RKO (cell line): ENCODE results near the gene ZNF213.
"Not testable (repeated sequence)": the region's sequence is repeated elsewhere in the genome, so short reads cannot be mapped to it uniquely, and the experiment has no call there.

ENCODE experiments used
- DNase-seq: peaks from one replicate; pipeline ENCODE4 v3.0.0-alpha.2; 2016; ENCODE audit warnings: low spot score

The ZNF213 gene

DNA sequence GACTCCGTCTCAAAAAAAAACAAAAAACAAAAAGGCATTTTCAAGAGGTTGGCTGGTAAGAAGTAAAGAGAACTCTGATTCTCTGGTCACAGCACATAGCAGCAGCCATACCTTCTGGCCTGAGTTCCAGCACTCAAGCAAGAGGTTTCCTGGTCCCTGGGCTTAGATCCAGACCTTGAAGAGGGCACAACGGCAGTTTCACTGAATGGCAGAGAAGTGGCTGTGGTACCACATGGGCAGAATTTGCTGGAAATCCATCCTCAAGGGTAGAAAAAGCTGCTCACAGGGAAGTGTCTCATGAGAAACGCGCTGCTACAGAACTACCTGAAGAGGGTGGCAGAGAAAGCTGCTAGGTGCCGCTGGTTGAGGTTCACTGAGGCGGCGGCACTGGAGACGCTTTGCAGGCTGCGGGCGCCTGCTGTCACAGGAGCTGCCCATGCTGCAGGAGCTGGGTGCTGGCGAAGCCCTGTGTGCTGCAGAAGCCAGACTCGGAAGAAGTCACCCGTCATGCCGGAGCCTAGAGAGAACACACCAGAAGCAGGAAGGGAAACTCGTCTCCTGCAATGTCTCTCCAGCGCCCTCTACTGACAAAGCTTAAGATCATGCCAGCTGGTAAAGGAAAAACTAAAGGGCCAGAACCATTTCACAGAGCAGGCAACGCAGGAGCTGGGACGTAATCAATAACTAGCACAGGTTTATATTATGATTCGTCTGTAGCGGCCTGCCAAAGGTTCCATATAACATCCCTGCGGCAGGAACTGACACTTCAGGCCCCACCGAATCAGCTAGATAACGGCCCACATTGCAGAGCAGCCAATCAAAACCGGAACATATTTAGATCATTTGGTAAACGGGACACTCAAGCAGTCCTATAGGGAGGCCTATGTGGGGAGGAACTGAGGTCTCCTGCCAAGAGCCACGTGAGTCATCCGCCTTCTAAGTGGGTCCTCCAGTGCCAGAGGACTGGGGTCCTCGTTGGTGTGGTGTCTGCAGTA lies 5.4 kb upstream of the ZNF213 start:
- peak; percentile 92 for DNase-seq

DNA sequence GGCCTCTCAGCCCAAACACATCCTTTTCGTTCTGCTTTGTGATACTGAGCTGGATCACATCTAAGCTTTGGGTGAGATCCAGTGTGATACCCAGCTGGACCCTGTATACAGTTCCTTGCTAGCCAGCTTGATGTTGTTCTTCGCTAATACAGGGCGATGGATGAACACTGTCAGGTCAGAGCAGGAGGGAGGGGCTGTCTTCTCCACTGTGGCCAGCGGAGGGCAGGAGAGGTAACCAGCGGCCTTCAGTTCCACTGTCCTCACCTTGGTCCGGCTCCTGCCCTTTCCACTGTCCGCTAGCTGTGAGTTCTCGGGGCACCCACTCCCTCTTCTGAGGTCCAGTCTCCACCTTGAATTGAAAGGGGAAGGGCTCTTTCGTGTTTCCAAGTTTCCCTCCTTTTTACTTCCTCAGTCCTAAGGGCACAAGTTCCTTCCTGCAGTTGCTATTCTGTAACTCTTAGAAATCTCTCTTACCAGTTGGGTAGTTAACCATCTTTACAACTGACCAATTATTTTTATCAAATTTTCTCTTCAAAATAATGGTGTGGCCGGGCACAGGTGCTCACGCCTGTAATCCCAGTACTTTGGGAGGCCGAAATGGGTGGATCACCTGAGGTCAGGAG lies 3.0 kb upstream of the ZNF213 start:
- DNase-seq: peak; percentile 70

DNA sequence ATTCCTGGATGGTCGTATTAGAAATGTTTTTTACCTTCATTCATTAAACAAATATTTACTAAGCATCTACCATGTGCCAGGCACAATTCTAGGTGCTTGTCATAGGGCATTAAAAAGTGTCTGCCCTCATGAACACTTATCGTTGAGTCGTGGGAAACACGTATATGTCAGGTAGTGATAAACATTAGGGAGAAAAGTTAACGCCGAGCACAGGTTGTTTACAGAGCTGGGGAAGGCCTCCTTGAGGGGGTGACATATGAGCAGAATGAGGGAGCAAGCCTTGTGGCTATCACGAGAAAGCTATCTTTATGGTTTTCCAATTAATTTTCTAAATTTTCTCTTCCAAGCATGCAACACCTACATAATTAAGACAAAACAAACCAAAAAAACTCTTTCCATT lies 985 bp upstream of the ZNF213 start:
- DNase-seq: no peak

DNA sequence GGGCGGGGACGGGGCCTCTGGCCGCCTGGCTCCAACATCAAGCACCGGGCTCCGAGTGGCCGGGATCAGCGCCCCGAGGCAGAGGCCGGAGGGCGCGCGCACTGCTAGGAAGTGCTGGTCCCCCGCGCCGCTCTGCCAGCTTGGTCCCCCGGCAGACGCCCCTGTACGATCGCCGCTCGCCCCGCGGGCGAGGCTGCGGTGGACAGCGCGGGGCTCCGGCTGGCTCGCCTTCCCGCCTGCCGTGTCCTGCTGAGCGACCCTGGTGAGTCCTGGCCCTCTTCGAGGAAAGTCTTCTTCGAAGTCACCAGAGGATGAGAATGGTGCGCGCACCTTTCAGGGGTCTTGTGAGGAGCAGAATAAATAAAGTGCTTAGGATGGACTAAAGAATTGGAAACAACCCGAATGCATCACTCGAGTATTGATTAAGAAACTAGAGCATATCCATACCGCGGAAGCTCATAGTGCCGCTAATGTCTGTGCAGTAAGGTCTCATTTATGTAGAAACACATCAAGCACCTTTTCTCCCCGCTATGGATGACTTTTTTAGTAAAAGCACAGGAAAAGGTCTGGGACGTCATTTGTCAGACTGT lies 392 bp downstream of the ZNF213 start:
- no peak for DNase-seq

DNA sequence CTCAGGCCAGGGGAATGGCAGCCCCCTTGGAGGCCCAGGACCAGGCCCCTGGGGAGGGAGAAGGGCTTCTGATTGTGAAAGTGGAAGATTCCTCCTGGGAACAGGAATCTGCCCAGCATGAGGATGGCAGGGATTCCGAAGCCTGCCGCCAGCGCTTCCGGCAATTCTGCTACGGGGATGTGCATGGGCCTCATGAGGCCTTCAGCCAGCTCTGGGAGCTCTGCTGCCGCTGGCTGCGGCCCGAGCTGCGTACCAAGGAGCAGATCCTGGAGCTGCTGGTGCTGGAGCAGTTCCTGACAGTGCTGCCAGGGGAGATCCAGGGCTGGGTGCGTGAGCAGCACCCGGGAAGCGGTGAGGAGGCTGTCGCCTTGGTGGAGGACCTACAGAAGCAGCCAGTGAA lies 2.4 kb downstream of the ZNF213 start:
- no peak for DNase-seq

DNA sequence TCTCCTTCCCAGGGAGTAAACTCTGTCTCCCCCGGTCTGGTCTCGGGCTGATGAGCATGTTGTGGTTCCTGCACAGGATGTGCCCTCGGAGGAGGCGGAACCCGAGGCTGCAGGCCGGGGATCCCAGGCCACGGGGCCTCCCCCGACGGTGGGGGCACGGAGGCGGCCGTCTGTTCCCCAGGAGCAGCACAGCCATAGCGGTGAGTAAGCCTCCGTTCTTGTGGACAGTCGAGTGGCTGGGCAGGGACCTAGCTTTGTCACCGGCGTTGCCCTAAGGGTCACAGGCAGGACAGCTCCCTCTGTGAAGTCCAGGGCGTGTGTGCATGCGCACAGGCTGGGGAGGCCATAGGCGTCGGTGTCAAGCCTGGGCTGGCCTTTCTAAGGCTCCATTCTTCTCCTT lies 3.5 kb downstream of the ZNF213 start:
- no peak for DNase-seq

DNA sequence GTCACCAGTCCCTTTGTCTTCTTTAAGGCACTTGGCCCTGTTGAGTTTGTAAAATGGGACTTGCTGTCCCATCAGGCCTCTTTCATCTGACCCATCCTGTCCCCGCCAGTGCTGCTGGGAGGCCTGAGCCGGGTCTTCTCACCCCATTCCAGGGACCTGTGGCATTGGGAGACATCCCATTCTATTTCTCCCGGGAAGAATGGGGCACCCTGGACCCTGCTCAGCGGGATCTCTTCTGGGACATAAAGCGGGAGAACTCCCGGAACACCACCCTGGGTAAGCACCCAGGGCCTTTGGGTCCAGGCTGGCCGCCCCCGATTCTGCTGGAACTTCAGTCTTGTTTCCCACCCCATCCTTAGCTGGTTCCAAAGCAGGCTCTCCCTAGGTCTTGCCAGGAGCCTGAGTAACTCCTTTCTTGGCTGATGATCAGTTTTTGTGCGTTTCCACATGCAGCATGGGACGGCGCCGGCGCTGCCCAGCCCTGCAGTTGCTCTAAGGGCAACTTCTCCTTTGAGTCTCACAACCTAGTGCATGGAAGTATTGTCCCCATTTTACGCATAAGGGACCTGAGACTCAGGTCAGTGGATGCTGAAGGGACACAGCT lies 4.1 kb downstream of the ZNF213 start:
- no peak for DNase-seq

DNA sequence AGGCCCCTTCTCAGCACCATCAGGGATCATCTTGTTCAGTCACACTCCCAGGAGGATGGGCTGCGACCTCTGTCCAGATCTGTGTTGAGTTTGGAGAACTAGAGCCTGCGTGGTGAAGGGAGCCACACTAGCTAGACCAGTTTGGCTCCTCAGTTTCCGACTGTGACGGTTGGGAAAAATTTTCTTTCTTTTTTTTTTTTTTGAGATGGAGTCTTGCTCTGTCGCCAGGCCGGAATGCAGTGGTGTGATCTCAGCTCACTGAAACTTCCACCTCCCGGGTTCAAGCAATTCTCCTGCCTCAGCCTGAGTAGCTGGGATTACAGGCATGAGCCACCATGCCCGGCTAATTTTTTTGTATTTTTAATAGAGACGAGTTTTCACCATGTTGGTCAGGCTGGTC lies 4.7 kb downstream of the ZNF213 start:
- not testable (repeated sequence) for DNase-seq

DNA sequence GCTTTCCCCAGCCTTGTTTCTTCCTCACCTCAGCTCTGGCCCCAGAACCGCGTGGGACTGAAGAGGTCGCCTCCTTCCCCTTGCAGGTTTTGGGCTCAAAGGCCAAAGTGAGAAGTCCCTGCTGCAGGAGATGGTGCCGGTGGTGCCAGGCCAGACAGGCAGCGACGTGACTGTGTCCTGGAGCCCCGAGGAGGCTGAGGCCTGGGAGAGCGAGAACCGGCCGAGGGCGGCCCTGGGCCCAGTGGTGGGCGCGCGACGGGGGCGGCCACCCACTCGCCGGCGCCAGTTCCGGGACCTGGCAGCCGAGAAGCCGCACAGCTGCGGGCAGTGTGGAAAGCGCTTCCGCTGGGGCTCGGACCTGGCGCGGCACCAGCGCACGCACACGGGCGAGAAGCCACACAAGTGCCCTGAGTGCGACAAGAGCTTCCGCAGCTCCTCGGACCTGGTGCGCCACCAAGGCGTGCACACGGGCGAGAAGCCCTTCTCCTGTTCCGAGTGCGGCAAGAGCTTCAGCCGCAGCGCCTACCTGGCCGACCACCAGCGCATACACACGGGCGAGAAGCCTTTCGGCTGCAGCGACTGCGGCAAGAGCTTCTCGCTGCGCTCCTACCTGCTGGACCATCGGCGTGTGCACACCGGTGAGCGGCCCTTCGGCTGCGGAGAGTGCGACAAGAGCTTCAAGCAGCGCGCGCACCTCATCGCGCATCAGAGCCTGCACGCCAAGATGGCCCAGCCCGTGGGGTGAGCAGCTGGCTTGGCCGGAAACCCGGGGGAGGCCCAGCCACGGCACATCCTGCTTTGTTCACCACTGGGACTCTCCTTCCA lies 6.0 kb downstream of the ZNF213 start:
- no peak for DNase-seq

DNA sequence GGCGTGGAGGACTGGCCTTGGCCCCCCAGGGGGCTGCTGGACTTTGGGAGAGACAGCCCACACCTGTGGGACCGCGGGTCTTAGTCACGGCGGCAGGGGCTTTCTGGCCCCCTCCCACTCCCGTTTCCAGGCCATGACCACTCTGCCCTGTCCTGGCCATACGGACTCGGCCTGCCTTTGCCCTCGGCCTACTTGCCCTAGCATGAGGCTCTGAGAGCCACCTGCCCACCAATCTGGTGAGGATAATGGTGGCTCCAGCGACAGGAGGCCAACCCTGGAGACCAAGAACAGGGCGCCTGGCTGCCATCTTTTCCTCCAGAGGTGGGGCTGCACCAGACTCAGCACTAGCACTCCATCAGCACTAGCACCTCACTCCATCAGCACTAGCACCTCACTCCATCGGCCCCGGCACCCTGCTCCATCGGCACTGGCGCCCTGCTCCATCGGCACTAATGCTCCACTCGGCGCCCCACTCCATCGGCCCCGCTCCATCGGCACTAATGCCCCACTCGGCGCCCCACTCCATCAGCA lies 7.0 kb downstream of the ZNF213 start:
- DNase-seq: no peak

DNA sequence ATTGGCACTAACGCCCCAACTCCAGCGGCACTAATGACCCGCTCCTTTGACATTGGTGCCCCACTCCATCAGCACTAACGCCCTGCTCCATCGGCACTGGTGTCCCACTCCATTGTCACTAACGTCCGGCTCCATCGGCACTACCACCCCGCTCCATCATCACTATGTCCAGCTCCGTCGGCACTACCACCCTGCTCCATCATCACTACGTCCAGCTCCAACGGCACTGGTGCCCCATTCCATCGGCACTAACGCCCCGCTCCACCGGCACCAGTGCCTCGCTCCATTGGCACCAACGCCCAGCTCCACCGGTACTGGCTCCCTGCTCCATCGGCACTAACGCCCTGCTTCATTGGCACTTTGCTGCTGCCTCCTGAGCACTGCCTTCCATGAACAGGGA lies 7.5 kb downstream of the ZNF213 start:
- DNase-seq: no peak

DNA sequence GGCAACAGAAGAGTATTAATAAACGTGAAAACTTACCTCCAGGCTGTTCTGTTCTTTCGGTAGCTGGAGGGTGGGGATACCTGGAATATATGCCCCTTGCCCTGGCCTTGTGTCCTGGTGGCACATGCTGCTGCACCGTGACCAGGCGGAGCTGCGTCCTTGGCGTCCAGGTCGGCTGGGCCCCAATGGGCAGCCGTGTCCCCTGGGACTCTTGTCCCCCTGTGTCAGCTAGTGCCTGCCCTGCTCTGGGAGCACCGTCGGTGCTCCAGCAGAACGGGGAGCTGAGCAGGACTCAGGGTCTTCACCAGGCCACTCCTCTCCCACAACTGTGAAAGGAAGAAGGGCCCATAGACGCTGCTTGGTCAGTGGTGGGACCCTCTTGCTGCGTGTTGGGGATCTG lies 7.9 kb downstream of the ZNF213 start:
- DNase-seq: no peak

DNA sequence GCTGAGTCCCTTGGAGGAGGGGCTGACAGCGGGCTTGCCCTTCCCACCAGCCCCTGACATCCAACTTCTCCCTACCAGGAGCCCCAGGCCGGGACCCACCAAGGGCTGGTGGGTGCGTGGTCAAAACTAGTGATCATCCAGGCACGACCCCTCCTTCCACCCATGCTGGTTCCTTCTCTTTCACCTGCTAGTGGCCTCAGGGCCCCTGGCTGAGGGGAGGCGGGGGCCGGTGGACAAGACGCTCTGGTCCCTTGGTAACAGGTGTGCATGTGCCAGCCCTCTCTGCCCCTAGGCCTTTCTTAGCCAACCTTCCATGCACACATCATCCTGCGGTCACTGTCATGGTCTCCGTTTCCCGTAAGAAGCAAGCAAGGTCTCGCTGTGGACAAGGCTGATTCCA lies 8.4 kb downstream of the ZNF213 start:
- DNase-seq: no peak

DNA sequence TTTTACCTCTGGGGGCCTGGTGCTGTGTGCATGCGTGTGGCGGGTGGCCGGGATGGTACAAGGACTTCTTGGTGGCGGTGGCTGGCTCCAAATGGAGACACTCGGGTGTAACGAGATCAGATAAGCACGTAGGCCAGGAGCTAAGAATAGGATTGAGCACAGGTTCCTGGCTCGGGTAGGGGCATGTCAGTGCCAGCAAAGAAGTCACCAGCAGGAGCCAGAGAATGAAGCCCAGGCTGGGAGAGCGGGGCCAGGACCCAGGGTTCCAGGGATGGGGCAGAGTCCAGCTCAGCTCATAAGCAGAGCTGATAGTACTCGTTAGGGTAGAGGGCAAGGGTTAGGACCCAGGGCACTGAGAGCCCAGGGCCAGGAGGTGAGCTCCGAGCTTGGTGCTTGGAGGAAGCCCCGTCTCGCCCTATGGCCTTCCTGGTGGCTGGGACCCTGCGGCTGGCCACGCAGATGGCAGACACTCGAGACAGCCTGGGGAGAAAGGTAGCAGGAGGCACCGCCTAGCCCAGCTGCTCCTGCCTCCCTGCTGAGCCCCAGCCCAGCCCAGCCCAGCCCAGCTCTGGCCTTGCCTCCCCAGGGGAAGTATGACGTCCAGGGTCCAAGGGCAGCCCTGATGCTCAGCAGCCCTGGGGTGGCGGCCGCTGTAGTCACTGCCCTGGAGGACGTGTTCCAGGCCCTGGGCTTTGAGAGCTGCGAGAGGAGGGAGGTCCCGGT lies 8.9 kb downstream of the ZNF213 start:
- no peak for DNase-seq

DNA sequence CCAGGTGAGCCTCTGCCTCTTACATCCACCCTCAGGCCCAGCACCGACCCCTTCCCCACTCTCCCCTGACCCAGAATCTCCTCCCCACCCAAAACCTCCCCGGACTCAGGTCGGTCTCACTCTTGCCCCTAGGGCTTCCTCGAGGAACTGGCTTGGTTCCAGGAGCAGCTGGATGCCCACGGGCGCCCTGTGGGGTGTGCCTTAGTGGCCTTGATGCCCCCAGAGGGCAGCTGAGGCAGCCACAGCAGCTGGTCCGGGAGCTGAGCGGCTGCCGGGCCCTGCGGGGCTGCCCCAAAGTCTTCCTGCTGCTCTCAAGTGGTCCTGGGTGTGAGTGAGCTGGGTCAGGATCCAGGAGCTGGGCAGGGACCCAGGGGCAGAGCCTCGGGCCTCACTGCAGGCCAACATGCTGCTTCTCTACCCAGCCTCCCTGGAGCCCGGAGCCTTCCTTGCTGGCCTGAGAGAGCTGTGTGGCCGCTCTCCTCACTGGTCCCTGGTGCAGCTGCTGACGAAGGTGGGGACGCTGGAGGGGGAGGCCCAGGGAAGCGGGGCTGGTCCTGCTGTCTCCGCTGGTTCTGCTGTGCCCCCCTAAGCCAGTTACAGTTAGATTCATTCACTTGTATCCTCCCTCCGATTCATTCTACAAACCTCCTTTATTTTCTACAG lies 9.6 kb downstream of the ZNF213 start:
- DNase-seq: no peak

DNA sequence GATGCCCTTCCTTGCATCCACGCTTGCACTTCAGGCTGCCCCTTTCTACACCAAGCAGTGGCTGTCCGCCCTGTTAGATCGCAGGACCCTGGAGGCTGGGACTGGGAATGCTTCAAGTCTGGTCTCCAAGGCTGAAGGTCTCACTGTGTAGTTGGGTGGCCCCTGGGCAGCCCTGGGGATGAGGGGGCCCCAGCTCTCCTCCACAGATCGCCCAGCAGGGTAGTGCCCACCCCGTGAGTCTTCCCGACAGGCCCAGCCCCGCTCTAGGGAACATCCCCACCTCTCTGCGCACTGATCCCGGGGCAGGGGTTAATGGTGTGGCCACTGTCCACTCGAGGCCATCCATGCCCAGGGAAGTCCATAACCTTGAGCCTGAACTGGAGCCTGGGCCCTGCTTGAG lies 10.3 kb downstream of the ZNF213 start:
- no peak for DNase-seq

DNA sequence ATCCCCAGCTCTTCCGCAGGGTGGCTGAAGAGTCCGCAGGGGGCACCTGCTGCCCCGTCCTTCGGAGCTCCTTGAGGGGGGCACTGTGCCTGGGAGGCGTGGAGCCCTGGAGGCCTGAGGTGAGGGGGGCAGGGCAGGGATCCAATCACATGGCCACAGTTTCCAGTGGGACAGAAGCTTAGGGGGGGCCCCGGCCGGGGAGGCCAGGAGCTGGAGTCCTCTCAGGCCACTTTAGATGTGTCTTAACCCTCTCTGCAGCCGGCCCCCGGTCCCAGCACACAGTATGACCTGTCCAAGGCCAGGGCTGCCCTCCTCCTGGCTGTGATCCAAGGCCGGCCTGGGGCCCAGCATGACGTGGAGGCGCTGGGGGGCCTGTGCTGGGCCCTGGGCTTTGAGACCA lies 10.8 kb downstream of the ZNF213 start:
- DNase-seq: no peak

DNA sequence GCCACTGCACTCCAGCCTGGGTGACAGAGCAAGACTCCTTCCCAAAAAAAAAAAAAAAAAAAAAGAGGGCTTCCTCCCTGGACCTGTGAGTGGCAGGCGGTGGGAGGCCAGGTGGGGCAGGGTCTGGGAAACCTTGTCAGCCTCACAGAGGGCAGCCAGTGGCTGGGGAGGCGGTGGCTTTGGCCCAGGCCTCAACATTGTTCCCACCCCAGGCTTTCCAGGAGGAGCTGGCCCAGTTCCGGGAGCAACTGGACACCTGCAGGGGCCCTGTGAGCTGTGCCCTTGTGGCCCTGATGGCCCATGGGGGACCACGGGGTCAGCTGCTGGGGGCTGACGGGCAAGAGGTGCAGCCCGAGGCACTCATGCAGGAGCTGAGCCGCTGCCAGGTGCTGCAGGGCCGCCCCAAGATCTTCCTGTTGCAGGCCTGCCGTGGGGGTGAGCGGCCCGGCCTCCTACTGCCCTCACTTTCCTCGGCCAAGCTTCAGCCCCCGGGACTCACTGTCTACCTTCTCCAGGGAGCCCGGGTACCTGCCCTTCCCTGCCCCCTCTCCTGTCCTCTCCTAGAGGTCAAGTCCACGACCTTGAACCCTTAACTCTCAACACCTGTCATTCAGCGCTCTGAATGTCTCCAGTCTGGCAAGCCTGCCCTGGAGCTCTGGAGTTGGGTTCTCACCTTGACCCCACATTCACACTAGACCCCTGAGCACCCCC lies 12.4 kb downstream of the ZNF213 start:
- no peak for DNase-seq

DNA sequence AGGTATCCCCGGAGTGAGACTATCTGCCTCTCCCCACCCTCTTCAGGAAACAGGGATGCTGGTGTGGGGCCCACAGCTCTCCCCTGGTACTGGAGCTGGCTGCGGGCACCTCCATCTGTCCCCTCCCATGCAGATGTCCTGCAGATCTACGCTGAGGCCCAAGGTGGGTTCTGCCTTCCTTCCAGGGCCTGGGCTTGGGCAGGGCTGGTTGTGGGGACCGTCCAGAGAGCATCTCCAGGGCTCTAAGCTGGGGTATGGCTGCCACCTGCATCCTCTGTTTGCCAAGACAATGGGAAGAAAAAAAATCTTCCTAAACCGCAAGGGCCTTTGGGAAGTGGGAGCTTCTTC lies 12.9 kb downstream of the ZNF213 start:
- no peak for DNase-seq
